ENCODE results near the gene CTIF. TPM values are rescaled to one million over a fixed set of nuclear protein-coding genes. Genes with fewer than 3 reads are reported as not detected.

CTIF gene
- total and polyA plus RNA-seq, 12 donors = 44.5 to 74.1 (median 58.9) TPM

DNA sequence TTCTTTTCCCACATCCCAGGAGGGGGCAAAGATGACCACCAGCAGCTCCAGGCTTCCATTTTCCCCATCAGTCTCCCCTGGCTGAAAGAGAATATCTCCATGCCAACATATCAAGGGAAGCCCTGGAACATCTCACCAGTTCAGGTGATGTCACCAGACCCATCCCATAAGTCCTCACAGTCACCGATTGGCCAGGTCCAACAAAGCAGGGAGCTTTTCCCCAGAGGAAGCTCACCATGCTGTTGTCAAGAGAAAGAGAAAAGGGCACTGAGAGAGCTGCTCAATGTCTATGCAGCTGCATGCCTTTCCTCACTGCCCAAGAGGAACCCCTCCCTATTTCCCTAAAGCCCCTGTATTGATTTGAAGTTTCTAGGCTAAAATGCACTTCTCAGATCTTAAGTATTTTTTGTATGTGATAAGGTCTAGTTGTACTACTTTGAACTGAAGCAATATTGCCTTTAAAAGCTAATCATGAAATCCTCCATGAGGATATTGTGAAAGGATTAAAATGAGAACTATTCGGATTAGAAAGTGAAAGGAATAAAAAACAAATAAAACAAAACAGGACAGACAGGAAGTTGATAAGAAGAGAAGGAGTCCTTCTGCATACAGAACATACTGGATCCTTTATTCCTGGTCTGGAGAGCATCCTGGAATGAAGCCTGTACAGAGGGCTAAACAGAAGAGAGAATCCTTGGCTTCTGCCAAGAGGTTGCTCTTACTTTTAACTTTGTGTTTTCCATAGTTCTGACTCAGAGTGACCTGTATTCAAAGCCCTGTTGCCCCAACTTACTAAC is 45.2 kb upstream of the CTIF start:
- Histone ChIP-seq H3K27ac (peak overlapping the region in 2 of 10 donors; percentile 0 to 40), H3K36me3 (no peaks in the 10 kb centered on the region), H3K9me3 (peaks cover 0 to 17% (median 0%) of the 10 kb centered on the region in 11 donors), H3K4me1 (peaks cover 0 to 31% (median 17%) of the 10 kb centered on the region in 9 donors), H3K4me3 (no peak overlapping the region), H3K27me3 (peaks cover 0 to 2% (median 0%) of the 10 kb centered on the region in 7 donors)
- intact Hi-C loops (cut with DNase I) = loop anchor here in 3 of 10 donors (5.0 kb wide), 3 partner anchors 34 to 44 kb away; partner anchors contain the start of gene CTIF (in 1 of the 3)
- peak in 2 of 8 donors; percentile 45 to 56 for ATAC-seq
- no peak for DNase-seq
- 10 to 17% methylated on average over 2 of the region's 2 CpGs for WGBS, 2 donors
- TF ChIP-seq, protein P1, sequence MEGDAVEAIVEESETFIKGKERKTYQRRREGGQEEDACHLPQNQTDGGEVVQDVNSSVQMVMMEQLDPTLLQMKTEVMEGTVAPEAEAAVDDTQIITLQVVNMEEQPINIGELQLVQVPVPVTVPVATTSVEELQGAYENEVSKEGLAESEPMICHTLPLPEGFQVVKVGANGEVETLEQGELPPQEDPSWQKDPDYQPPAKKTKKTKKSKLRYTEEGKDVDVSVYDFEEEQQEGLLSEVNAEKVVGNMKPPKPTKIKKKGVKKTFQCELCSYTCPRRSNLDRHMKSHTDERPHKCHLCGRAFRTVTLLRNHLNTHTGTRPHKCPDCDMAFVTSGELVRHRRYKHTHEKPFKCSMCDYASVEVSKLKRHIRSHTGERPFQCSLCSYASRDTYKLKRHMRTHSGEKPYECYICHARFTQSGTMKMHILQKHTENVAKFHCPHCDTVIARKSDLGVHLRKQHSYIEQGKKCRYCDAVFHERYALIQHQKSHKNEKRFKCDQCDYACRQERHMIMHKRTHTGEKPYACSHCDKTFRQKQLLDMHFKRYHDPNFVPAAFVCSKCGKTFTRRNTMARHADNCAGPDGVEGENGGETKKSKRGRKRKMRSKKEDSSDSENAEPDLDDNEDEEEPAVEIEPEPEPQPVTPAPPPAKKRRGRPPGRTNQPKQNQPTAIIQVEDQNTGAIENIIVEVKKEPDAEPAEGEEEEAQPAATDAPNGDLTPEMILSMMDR (IDR thresholded peaks at IDR 0.05) = no peak

DNA sequence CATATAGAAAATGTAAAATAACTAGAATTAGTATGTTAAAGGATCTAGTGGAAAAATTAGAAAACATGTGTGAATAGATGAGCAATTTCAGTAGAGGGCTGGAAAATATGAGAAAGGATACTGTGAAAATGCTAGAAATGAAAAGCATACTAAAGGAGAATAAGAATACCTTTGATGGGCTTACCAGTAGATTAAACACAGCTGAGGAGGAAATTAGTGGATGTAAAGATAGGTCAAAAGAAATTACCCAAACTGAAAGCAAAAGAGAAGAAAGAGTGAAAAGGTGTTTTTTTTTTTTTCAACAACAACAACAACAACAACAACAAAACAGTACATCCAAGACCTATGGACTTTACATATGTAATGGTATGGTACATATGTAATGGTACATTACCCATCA is 41.0 kb upstream of the CTIF start:
- Histone ChIP-seq H3K4me3 (no peak overlapping the region), H3K27me3 (peaks cover 0 to 2% (median 0%) of the 10 kb centered on the region in 7 donors), H3K27ac (no peak overlapping the region), H3K4me1 (peaks cover 0 to 14% (median 10%) of the 10 kb centered on the region in 9 donors), H3K9me3 (peaks cover 0 to 12% (median 0%) of the 10 kb centered on the region in 11 donors), H3K36me3 (no peaks in the 10 kb centered on the region)
- DNase-seq (no peak), ATAC-seq (no peak)
- intact Hi-C loops (cut with DNase I) = no loop called here
- TF ChIP-seq, protein P1 (IDR thresholded peaks at IDR 0.05) = no peak

DNA sequence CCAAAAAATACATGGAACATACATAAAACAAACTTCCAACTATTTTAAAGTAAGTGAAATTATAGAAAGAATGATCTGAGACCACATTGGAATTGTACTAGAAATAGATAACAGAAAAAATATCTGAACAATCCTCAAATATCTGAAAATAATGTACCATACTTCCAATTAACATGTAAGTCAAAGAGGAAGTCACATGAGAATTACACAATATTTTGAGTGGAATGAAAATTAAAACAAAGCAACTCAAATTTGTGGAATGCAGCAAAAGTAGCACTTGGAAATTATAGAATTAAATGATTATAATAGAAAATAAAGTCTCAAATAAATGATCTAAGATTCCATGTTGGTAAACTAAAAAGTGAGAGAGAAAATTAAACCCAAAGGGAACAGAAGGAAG is 38.3 kb upstream of the CTIF start:
- TF ChIP-seq, protein P1 (IDR thresholded peaks at IDR 0.05) = no peak

DNA sequence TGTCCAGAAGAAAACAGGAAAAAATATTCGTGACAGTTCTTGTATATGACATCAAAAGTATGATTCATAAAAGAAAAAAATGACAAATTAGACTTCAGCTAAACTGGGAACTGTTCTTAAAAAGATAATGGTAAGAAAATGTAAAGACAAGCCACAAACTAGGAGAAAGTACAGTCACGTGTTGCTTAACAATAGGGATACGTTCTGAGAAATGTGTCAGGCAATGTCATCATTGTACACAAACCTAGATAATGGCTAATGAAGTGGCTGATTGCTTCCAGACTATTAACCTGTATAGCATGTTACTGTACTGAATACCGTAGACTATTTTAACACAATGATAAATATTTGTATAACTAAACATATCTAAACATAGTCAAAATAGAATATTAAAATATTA is 35.9 kb upstream of the CTIF start:
- intact Hi-C loops (cut with DNase I) = no loop called here
- H3K4me1 ChIP-seq = no peaks in the 10 kb centered on the region
- peaks cover 0 to 44% (median 21%) of the 10 kb centered on the region in 11 donors for H3K9me3 ChIP-seq
- DNase-seq (no peak), ATAC-seq (no peak)
- 73% methylated on average over 4 of the region's 4 CpGs for WGBS, 2 donors
- no peak overlapping the region for H3K27ac ChIP-seq
- H3K4me3 ChIP-seq = no peak overlapping the region
- TF ChIP-seq, protein P1 (IDR thresholded peaks at IDR 0.05) = no peak
- no peaks in the 10 kb centered on the region for H3K36me3 ChIP-seq
- H3K27me3 ChIP-seq = no peaks in the 10 kb centered on the region

More for the DNA sequence above, 38.3 kb upstream of the CTIF start:
- ATAC-seq (no peak), DNase-seq (no peak)
- Histone ChIP-seq H3K4me1 (no peaks in the 10 kb centered on the region), H3K9me3 (peaks cover 0 to 25% (median 5%) of the 10 kb centered on the region in 11 donors), H3K36me3 (no peaks in the 10 kb centered on the region), H3K4me3 (no peak overlapping the region), H3K27me3 (peaks cover 0 to 2% (median 0%) of the 10 kb centered on the region in 7 donors), H3K27ac (no peak overlapping the region)
- intact Hi-C loops (cut with DNase I) = no loop called here

All from heart right ventricle (tissue), 16 donors.